Ammon's horn (tissue), 1 donor: ENCODE measurements around the gene STAB2.

Source experiments
- DNase-seq: peaks from one replicate; pipeline ENCODE4 v3.0.0-alpha.2; 2016; ENCODE audit warnings: low spot score

STAB2 gene

GRCh38 chr12:103586791-103587370, at the start of gene STAB2:
Gene STAB2 (plus strand): TSS chr12:103587273. CDS start chr12:103587477, 204 bp downstream.
- DNase-seq, result no peak

GRCh38 chr12:103538397-103538796, 48.7 kb upstream of the STAB2 start:
- DNase-seq, result no peak

GRCh38 chr12:103540319-103540718, 46.8 kb upstream of the STAB2 start:
- DNase-seq, result no peak

- no peak for DNase-seq
Measured at GRCh38 chr12:103542078-103542477, 45.0 kb upstream of the STAB2 start.

- DNase-seq, result no peak
Measured at GRCh38 chr12:103546959-103547358, 40.1 kb upstream of the STAB2 start.

GRCh38 chr12:103547376-103547775, 39.7 kb upstream of the STAB2 start:
- DNase-seq, result no peak

GRCh38 chr12:103547929-103548328, 39.1 kb upstream of the STAB2 start:
- DNase-seq, result no peak

GRCh38 chr12:103548622-103549601, 38.2 kb upstream of the STAB2 start:
- DNase-seq, result peak; percentile 89

- no peak for DNase-seq
Measured at GRCh38 chr12:103556890-103557627, 30.0 kb upstream of the STAB2 start.

- no peak for DNase-seq
Measured at GRCh38 chr12:103557628-103558010, 29.5 kb upstream of the STAB2 start.

GRCh38 chr12:103558879-103559278, 28.2 kb upstream of the STAB2 start:
- DNase-seq, result no peak

GRCh38 chr12:103560604-103561101, 26.4 kb upstream of the STAB2 start:
- no peak for DNase-seq

- no peak for DNase-seq
Measured at GRCh38 chr12:103561174-103561573, 25.9 kb upstream of the STAB2 start.

GRCh38 chr12:103566398-103566797, 20.7 kb upstream of the STAB2 start:
- no peak for DNase-seq

GRCh38 chr12:103569278-103569677, 17.8 kb upstream of the STAB2 start:
- DNase-seq, result no peak

GRCh38 chr12:103571286-103571685, 15.8 kb upstream of the STAB2 start:
- peak; percentile 50 for DNase-seq

- DNase-seq, result no peak
Measured at GRCh38 chr12:103572312-103573045, 14.6 kb upstream of the STAB2 start.

GRCh38 chr12:103573185-103573584, 13.9 kb upstream of the STAB2 start:
- DNase-seq, result no peak

- DNase-seq, result no peak
Measured at GRCh38 chr12:103578926-103579325, 8.1 kb upstream of the STAB2 start.

GRCh38 chr12:103580026-103580425, 7.0 kb upstream of the STAB2 start:
- no peak for DNase-seq

GRCh38 chr12:103583008-103583407, 4.1 kb upstream of the STAB2 start:
- no peak for DNase-seq

- no peak for DNase-seq
Measured at GRCh38 chr12:103586132-103586531, 941 bp upstream of the STAB2 start.
